IPS-NIHi11 (cell line): Measurements from ENCODE around the gene TCHHL1.
"Not testable (repeated sequence)": the region's sequence is repeated elsewhere in the genome, so short reads cannot be mapped to it uniquely, and the experiment has no call there.

Source experiments
- DNase-seq: peaks from one replicate; pipeline ENCODE4 v3.0.0; 2012; ENCODE audit warnings: mixed read lengths, low spot score

The TCHHL1 gene

GRCh38 chr1:152086760-152087159 lies 2.1 kb downstream of the TCHHL1 start:
- no peak for DNase-seq

DNA sequence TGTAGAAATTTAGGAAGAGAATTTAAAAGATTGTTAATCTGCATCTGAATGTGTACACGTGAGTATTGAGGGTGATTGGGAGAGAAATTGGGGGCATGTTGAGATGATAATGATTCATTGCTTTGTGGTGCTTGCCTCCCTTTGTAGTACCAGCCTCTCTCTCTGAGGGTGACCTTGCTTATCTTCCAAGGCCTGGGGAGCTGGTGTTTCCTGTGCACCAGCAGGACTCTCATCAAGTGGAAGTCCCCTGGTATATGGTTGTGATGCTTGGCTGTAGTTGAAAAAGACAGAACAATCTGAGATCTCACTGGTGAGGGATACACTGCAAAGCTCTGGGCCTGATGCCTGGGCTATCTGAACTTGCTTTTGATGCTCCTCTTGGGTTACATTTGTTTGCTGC lies 4.0 kb downstream of the TCHHL1 start:
- no peak for DNase-seq

GRCh38 chr1:152081026-152081425 lies 7.8 kb downstream of the TCHHL1 start:
- DNase-seq: not testable (repeated sequence)

- not testable (repeated sequence) for DNase-seq
Observed at GRCh38 chr1:152080494-152080893, 8.4 kb downstream of the TCHHL1 start.

- DNase-seq: no peak
Observed at GRCh38 chr1:152078831-152079441, 9.9 kb downstream of the TCHHL1 start.

DNA sequence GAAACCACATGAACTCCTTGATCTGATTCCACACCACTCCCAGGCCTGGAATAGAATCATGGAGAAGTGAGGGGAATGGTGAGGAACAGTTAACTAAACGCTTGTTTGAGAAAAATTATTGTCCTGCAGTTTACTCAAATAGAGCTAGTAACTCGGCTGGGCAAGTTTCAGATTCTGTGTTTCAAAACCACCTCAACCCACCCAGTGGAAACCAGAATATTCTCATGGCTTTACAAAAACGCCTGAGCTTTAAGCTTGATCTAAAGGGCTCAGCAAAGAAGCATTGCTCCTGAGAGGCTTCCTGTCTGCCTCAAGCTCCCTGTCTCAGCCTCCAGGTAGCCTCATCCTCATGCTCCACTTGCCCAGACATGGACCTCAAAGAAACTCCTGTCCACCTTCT lies 16.6 kb downstream of the TCHHL1 start:
- no peak for DNase-seq

- no peak for DNase-seq
Observed at GRCh38 chr1:152071123-152071522, 17.7 kb downstream of the TCHHL1 start.

DNA sequence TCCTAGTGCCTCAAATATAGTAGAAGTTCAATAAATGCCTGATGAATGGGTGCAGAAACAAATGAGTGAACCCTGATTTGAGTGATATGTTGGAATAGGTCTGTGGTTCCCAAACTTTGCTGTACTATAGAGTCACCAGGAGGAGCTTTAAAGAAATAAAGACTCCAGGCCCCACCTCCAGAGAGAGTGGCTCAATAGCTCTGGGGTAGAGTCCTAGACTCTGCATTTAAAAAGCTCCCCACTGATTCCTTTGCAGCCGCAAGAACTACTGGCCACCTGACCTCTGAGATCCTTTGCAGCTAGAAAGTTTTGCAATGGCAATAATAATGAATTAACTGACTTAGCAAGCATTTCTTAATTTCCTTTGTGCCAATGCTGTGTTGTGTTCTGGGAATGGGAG lies 20.9 kb downstream of the TCHHL1 start:
- no peak for DNase-seq

- DNase-seq: no peak
Observed at GRCh38 chr1:152067150-152067549, 21.7 kb downstream of the TCHHL1 start.

DNA sequence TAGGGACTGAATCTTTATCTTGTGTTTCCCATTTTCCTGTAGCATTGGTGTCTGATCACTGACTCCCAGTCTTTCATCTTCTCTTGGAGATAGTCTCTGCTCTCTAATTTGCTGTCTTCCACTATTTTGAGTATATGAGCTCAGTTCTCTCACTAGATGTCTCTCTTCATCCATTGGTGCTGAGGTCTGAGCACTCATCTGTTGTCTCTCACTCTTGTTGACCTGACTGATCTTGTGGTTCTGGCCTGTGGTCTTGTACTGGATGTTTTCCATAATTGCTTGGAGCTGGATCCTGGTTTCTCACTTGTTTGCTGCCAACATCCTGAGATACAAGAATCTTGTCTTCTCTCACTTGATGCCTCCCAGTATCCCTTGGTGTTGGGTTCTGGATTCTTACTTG lies 26.9 kb downstream of the TCHHL1 start:
- no peak for DNase-seq

DNA sequence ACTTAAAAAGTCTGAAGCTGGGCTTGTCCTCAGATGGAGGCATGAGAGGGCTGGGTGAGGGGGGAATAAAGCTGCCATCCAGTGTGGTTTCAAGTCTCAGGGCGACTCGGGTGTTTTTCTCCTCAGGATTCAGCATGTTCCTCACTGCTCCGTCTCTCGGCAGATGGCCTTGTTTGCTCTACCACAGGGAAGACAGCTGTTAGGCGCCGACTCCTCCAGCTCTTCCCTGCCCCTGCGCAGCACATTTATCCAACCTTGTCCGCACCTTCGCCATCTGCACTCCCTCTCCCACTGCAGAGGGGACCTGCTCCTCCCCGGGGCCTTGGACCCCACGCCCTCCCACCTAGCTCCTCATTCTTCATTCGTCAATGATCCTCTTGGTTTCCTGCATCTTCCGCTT lies 35.5 kb downstream of the TCHHL1 start:
- DNase-seq: no peak

- DNase-seq: peak; percentile 84
Observed at GRCh38 chr1:152052606-152053005, 36.3 kb downstream of the TCHHL1 start.

GRCh38 chr1:152050886-152051675 lies 37.8 kb downstream of the TCHHL1 start:
- DNase-seq: no peak

DNA sequence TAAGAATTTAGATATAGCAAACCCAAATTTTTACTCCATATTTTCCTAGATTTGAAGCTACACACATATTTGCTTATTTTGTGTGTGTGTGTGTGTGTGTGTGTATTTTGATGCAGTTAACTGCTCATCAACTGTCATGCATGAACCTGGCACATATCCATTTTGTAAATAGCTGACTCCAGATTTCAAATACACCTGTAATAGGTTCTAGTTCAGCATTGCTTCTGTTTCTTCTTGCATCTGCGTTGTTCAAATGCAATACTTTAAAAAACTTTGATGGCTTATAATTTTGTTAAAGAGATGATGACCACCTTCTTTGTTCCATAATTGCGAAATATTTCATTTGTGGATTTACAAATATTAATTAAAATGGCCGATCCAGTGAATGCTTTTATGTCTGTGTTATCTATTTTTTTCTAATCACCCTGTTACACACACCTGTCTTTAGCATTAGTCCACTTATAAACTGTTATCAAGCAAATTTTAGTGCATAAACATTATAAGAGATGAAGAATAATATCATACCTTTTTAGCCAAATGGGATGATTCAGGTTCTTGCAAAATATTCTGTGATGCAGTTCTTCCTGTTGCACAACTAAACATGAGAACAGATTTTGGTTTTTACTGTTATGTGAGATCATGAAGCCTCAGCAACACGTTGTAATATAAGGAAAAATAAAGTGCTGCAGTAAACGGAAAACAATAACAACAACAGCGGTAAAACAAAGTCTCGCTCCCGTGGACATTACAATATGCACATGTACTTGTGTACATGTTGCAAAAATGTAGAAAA lies 39.4 kb downstream of the TCHHL1 start:
- DNase-seq: no peak

GRCh38 chr1:152048416-152049009 lies 40.4 kb downstream of the TCHHL1 start:
- peak; percentile 26 for DNase-seq

GRCh38 chr1:152047730-152048415 lies 41.0 kb downstream of the TCHHL1 start:
- peak; percentile 74 for DNase-seq

DNA sequence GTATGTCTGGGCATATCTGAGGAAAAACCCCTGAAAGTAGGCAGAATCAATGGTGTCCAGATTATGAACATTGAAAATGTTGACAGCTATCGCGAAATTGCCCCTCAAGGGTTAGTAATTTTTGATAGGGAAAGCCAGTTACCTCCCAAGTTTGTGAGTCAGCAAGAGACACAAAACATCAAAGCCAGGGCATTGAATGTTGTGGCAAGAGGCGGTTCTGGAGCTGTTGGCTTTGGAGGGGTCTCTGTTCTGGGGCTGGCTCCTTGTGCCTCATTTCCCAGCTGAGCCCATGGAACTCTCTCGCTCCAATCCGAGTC lies 41.5 kb downstream of the TCHHL1 start:
- no peak for DNase-seq

DNA sequence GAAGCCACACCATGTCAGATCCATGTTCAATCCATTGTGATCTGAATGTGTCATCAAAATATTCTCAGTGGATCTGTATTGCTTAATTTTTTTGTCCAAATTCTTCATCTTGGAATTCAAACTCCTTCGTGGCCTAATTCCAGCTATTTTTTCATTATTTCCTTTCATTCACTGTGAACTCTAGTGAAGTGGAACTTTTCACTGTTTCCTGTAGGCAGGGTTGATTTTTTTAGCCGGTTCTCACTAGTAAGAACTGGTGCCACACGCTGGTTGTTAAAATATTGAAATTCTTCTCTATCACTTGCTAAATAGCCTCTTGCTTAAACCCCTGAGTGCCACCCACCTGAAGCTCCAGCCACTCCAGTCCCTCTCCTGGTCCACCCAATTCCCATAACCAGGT lies 44.5 kb downstream of the TCHHL1 start:
- no peak for DNase-seq

DNA sequence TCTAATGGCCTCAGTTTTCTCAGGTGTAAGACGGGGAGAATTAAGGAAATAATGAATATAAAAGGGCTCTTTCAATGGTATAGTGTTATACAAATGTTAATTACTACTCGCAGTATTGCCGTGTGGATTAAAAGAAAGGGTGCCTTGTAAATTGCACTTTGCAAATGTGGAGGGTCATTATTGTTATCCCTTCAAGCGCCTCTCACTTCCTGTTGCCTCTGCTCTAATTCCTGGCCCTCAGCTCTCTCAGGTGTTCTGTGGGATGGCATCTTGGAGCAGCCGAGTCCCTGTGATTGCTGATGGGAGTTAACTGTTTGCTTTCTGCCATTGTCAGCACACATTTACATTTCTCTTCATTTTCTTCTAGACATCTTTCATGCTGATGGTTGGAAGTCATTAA lies 45.0 kb downstream of the TCHHL1 start:
- DNase-seq: peak; percentile 31

DNA sequence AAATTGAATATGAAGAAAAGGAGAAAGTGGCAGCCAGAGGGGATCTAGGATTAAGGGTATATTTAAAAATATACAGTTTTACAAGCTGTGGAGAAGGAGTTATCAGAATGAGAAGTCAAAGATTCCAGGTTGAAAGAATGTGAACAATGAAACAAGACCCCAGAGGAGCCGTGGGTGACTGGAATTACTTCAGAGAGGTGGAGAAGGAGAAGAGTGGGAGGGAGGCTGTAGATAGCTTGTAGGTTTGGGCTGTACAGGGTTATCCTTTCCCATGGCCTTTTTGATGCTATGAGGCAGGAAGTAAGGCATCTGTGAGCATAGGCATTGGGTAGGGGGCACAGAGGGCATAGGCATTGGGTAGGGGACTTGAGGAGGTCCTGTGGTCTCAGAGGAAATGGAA lies 46.8 kb downstream of the TCHHL1 start:
- no peak for DNase-seq

GRCh38 chr1:152039886-152040285 lies 49.0 kb downstream of the TCHHL1 start:
- no peak for DNase-seq

GRCh38 chr1:152039461-152039860 lies 49.4 kb downstream of the TCHHL1 start:
- no peak for DNase-seq
